Body of pancreas (tissue), 4 donors: Measurements from ENCODE around the gene TWSG1.

Experiments
- CTCF ChIP-seq, 7 experiments: fragments of 450-650 bp in 4 of 7; fragments of 200-600 bp in 3 of 7; sonication (generic) in 3 of 7; IDR thresholded peaks; one replicate each; pipeline ENCODE4 v1.5.1; 2016 to 2019; ENCODE audit warnings: antibody characterized with exemption in 7 of 7
- POLR2A ChIP-seq, 3 donors: fragments of 450-650 bp; IDR thresholded peaks; one replicate each; pipeline ENCODE4 v1.6.1; 2016; ENCODE audit warnings: antibody characterized with exemption in 3 of 3, mild to moderate bottlenecking in 2 of 3

- TF ChIP-seq POLR2A (IDR thresholded peaks at IDR 0.05), result no peak
- TF ChIP-seq CTCF (IDR thresholded peaks at IDR 0.05), result no peak
Observed at GRCh38 chr18:9359796-9360195, 25.2 kb downstream of the TWSG1 start.
